H9 (cell line): ENCODE measurements around the gene FHIT. TPM values are rescaled to one million over a fixed set of nuclear protein-coding genes. Genes with fewer than 3 reads are reported as not detected.

Source experiments
- DNase-seq: peaks from one replicate; pipeline ENCODE4 v3.0.0-alpha.2; 2017
- H2AFZ ChIP-seq: one replicate; pipeline ENCODE4 v1.6.1; 2013; ENCODE audit warnings: mild to moderate bottlenecking, low read length, control low read depth, moderate library complexity
- H2AK5ac ChIP-seq: 2 replicates; pipeline ENCODE4 v1.6.1; 2013; ENCODE audit warnings: low read length, control low read depth, mixed read lengths; ENCODE audit not compliant: insufficient read length
- H2BK120ac ChIP-seq: one replicate; pipeline ENCODE4 v1.6.1; 2013; ENCODE audit warnings: low read depth, mild to moderate bottlenecking, low read length, control low read depth, inconsistent platforms; ENCODE audit not compliant: poor library complexity, severe bottlenecking
- H2BK12ac ChIP-seq: 2 replicates; pipeline ENCODE4 v1.6.1; 2013; ENCODE audit warnings: low read length, control low read depth, mixed read lengths, low read depth; ENCODE audit not compliant: insufficient read length
- H2BK15ac ChIP-seq: 2 replicates; pipeline ENCODE4 v1.6.1; 2013; ENCODE audit warnings: low read depth, low read length, control low read depth
- H2BK20ac ChIP-seq: one replicate; pipeline ENCODE4 v1.6.1; 2013; ENCODE audit warnings: low read depth, mild to moderate bottlenecking, low read length, control low read depth, inconsistent platforms; ENCODE audit not compliant: poor library complexity, severe bottlenecking
- H2BK5ac ChIP-seq: 2 replicates; pipeline ENCODE4 v1.6.1; 2013; ENCODE audit warnings: low read length, control low read depth, mixed read lengths; ENCODE audit not compliant: insufficient read length
- H3K14ac ChIP-seq: 2 replicates; pipeline ENCODE4 v1.6.1; 2013; ENCODE audit warnings: low read length, control low read depth; ENCODE audit not compliant: insufficient read depth
- H3K18ac ChIP-seq: 2 replicates; pipeline ENCODE4 v1.6.1; 2013; ENCODE audit warnings: low read depth, mild to moderate bottlenecking, mixed read lengths, low read length, control low read depth; ENCODE audit not compliant: insufficient read length
- H3K23ac ChIP-seq: 2 replicates; pipeline ENCODE4 v1.6.1; 2013; ENCODE audit warnings: low read length, control low read depth, mixed read lengths, low read depth; ENCODE audit not compliant: insufficient read length
- H3K23me2 ChIP-seq: 2 replicates; pipeline ENCODE4 v1.6.1; 2013; ENCODE audit warnings: low read depth, mild to moderate bottlenecking, mixed read lengths, low read length, control low read depth; ENCODE audit not compliant: insufficient read length, poor library complexity, severe bottlenecking
- H3K27ac ChIP-seq: 2 replicates; pipeline ENCODE4 v1.5.1; 2013; ENCODE audit warnings: low read length, control low read depth, mixed read lengths, low read depth; ENCODE audit not compliant: insufficient read length
- H3K27me3 ChIP-seq: 2 replicates; pipeline ENCODE4 v1.6.1; 2013; ENCODE audit warnings: low read length, control low read depth, inconsistent platforms; ENCODE audit not compliant: insufficient read depth
- H3K4ac ChIP-seq: 2 replicates; pipeline ENCODE4 v1.6.1; 2013; ENCODE audit warnings: low read depth, mild to moderate bottlenecking, control low read depth, inconsistent platforms, low read length, moderate library complexity
- H3K4me1 ChIP-seq: 2 replicates; pipeline ENCODE4 v1.6.1; 2013; ENCODE audit warnings: low read length, control low read depth, inconsistent platforms; ENCODE audit not compliant: insufficient read depth
- H3K4me2 ChIP-seq: 2 replicates; pipeline ENCODE4 v1.6.1; 2013; ENCODE audit warnings: low read length, control low read depth, mixed read lengths; ENCODE audit not compliant: insufficient read length, insufficient read depth
- H3K56ac ChIP-seq: 2 replicates; pipeline ENCODE4 v1.6.1; 2013; ENCODE audit warnings: low read depth, mild to moderate bottlenecking, mixed read lengths, low read length, control low read depth; ENCODE audit not compliant: insufficient read length
- H3K79me1 ChIP-seq: 2 replicates; pipeline ENCODE4 v1.6.1; 2013; ENCODE audit warnings: low read depth, mild to moderate bottlenecking, moderate library complexity, low read length, control low read depth, inconsistent platforms; ENCODE audit not compliant: insufficient read depth, poor library complexity, severe bottlenecking
- H3K79me2 ChIP-seq: 2 replicates; pipeline ENCODE4 v1.6.1; 2013; ENCODE audit warnings: low read length, control low read depth, inconsistent platforms; ENCODE audit not compliant: insufficient read depth
- H3K9ac ChIP-seq: 2 replicates; pipeline ENCODE4 v1.6.1; 2013; ENCODE audit warnings: low read length, control low read depth, mixed read lengths; ENCODE audit not compliant: insufficient read length; ENCODE audit errors: extremely low read depth
- H3K9me3 ChIP-seq: one replicate; pipeline ENCODE4 v1.6.1; 2013; ENCODE audit warnings: low read depth, low read length, inconsistent platforms; ENCODE audit not compliant: control insufficient read depth
- H3T11ph ChIP-seq: one replicate; pipeline ENCODE4 v1.6.1; 2013; ENCODE audit warnings: mild to moderate bottlenecking, low read length, control low read depth, inconsistent platforms
- H4K20me1 ChIP-seq: one replicate; pipeline ENCODE4 v1.6.1; 2013; ENCODE audit not compliant: control insufficient read depth, insufficient read length, insufficient read depth
- H4K5ac ChIP-seq: 2 replicates; pipeline ENCODE4 v1.6.1; 2013; ENCODE audit warnings: low read depth, mild to moderate bottlenecking, mixed read lengths, low read length, control low read depth; ENCODE audit not compliant: insufficient read length
- H4K8ac ChIP-seq: replicated peaks from 2 replicates; pipeline ENCODE4 v1.6.1; 2013; ENCODE audit warnings: low read length, control low read depth, mixed read lengths, low read depth; ENCODE audit not compliant: insufficient read length
- H4K91ac ChIP-seq: 2 replicates; pipeline ENCODE4 v1.6.1; 2013; ENCODE audit warnings: low read depth, mild to moderate bottlenecking, moderate library complexity, mixed read lengths, low read length, control low read depth; ENCODE audit not compliant: insufficient read length
- H3K27ac Mint-ChIP-seq, 3 experiments: 2 replicates in 2 of 3; 3 replicates in 1 of 3; pipeline ENCODE4 v1.8.0; 2020 to 2021; ENCODE audit warnings: mixed read lengths in 3 of 3, mild to moderate bottlenecking in 1 of 3, moderate library complexity in 1 of 3
- H3K27me3 Mint-ChIP-seq: 2 replicates; pipeline ENCODE4 v1.8.0; 2021; ENCODE audit warnings: low read depth, mild to moderate bottlenecking, moderate library complexity, mixed read lengths
- H3K36me3 Mint-ChIP-seq, 3 experiments: 2 replicates in 2 of 3; 3 replicates in 1 of 3; pipeline ENCODE4 v1.8.0; 2020 to 2021; ENCODE audit warnings: low read depth in 3 of 3, mixed read lengths in 3 of 3; ENCODE audit not compliant: insufficient read depth in 1 of 3
- H3K4me1 Mint-ChIP-seq, 2 experiments: 2 replicates each; pipeline ENCODE4 v1.8.0; 2020; ENCODE audit warnings: mixed read lengths in 2 of 2
- H3K4me3 Mint-ChIP-seq, 2 experiments: 2 replicates in 1 of 2; 3 replicates in 1 of 2; pipeline ENCODE4 v1.8.0; 2020 to 2021; ENCODE audit warnings: mild to moderate bottlenecking in 2 of 2, mixed read lengths in 2 of 2, moderate library complexity in 1 of 2
- H3K9me3 Mint-ChIP-seq, 2 experiments: 2 replicates in 1 of 2; 3 replicates in 1 of 2; pipeline ENCODE4 v1.8.0; 2020; ENCODE audit warnings: mild to moderate bottlenecking in 2 of 2, mixed read lengths in 2 of 2, moderate library complexity in 1 of 2
- total RNA-seq: library from RNA; stranded (reverse); gene quantifications from 2 replicates; pipeline ENCODE4 v1.2.1, GENCODE V29; 2021
- TF ChIP-seq, protein P1 (sequence below): fragments of 200-600 bp; sonication (generic); conservative IDR thresholded peaks from 3 replicates; pipeline ENCODE4 v1.8.0; 2021; ENCODE audit warnings: antibody characterized with exemption, mild to moderate bottlenecking

FHIT gene
- total RNA-seq, 1 experiment from 2014 or later: 3.0 TPM

DNA sequence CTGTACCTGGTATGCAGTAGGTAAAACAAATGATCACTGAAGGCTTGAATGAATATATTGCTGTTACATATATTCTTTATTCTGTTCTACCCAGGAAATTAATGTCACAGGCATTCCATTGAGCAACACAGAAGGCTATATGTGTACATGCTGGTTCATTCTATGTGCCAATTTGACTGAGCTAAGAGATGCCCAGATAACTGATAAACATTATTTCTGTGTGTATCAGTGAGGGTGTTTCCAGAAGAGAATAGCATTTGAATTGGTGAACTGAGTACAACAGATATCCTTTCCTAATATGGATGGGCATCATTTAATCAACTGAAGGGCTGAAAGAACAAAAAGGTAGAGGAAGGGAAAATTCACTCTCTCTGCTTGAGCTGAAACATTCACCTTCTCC is 886.8 kb downstream of the FHIT start:
- H3K18ac ChIP-seq: no peak overlapping the region
- no peaks in the 10 kb centered on the region for H4K20me1 ChIP-seq
- no peak overlapping the region for H3K23ac ChIP-seq
- H3K4me1 ChIP-seq: no peaks in the 10 kb centered on the region
- H4K91ac ChIP-seq: no peak overlapping the region
- H2BK120ac ChIP-seq: no peak overlapping the region
- no peaks in the 10 kb centered on the region for H3K79me2 ChIP-seq
- H3K23me2 ChIP-seq: no peaks in the 10 kb centered on the region
- no peaks in the 10 kb centered on the region for H3K27me3 Mint-ChIP-seq
- H3K27ac Mint-ChIP-seq: no peak overlapping the region
- H3K9ac ChIP-seq: no peak overlapping the region
- H3K4me1 Mint-ChIP-seq: peaks cover 0 to 8% of the 10 kb centered on the region in 2 experiments; a peak in 2 of 4 replicates
- no peaks in the 10 kb centered on the region for H3K79me1 ChIP-seq
- TF ChIP-seq, protein P1, sequence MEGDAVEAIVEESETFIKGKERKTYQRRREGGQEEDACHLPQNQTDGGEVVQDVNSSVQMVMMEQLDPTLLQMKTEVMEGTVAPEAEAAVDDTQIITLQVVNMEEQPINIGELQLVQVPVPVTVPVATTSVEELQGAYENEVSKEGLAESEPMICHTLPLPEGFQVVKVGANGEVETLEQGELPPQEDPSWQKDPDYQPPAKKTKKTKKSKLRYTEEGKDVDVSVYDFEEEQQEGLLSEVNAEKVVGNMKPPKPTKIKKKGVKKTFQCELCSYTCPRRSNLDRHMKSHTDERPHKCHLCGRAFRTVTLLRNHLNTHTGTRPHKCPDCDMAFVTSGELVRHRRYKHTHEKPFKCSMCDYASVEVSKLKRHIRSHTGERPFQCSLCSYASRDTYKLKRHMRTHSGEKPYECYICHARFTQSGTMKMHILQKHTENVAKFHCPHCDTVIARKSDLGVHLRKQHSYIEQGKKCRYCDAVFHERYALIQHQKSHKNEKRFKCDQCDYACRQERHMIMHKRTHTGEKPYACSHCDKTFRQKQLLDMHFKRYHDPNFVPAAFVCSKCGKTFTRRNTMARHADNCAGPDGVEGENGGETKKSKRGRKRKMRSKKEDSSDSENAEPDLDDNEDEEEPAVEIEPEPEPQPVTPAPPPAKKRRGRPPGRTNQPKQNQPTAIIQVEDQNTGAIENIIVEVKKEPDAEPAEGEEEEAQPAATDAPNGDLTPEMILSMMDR: no peak
- no peak overlapping the region for H3T11ph ChIP-seq
- H4K5ac ChIP-seq: no peak overlapping the region
- H2BK12ac ChIP-seq: no peak overlapping the region
- no peaks in the 10 kb centered on the region for H3K9me3 ChIP-seq
- H2AK5ac ChIP-seq: no peak overlapping the region
- H3K14ac ChIP-seq: no peak overlapping the region
- H2BK5ac ChIP-seq: no peak overlapping the region
- no peaks in the 10 kb centered on the region for H3K36me3 Mint-ChIP-seq
- no peak for DNase-seq
- no peaks in the 10 kb centered on the region for H3K27me3 ChIP-seq
- no peak overlapping the region for H3K56ac ChIP-seq
- no peak overlapping the region for H3K4me2 ChIP-seq
- no peak overlapping the region for H2BK20ac ChIP-seq
- H3K9me3 Mint-ChIP-seq: no peaks in the 10 kb centered on the region
- no peak overlapping the region for H3K27ac ChIP-seq
- no peak overlapping the region for H2AFZ ChIP-seq
- H3K4me3 Mint-ChIP-seq: no peak overlapping the region
- H2BK15ac ChIP-seq: no peak overlapping the region
- H3K4ac ChIP-seq: no peak overlapping the region
- H4K8ac ChIP-seq: no peak overlapping the region
